ENCODE measurements around the gene TC2N. TPM values are rescaled to one million over a fixed set of nuclear protein-coding genes. Genes with fewer than 3 reads are reported as not detected.
A peak's percentile ranks its signal among the peaks of the same experiment; 100 is the strongest.

TC2N gene
- total and polyA plus RNA-seq, 2 donors (not counting 3 experiments of a cell fraction or from before 2014, with no cell fraction given): 0.40 TPM; not detected in 1

GRCh38 chr14:91744068-91744480 is 123.3 kb downstream of the TC2N start:
- BruUV-seq (replicated peaks): no TSS peak
- H3K79me2 ChIP-seq (ENCODE audit: control insufficient read depth, insufficient read depth, low read length): no peaks in the 10 kb centered on the region
- peak overlapping the region; percentile 53 for H2AFZ ChIP-seq (ENCODE audit: low read depth, low read length)
- H3K27me3 ChIP-seq (ENCODE audit: control insufficient read depth in 2 of 2, insufficient read depth in 2 of 2, low read length in 2 of 2): no peaks in the 10 kb centered on the region
- no peak overlapping the region for H3K9ac ChIP-seq (replicated peaks; ENCODE audit: extremely low read depth, insufficient read depth, low read length)
- FAIRE-seq (no peak), DNase-seq (ENCODE audit: low read depth, low spot score) (peak; percentile 37)
- no peaks in the 10 kb centered on the region for H3K36me3 ChIP-seq (ENCODE audit: control insufficient read depth in 2 of 2, extremely low read depth in 1 of 2, insufficient read depth in 2 of 2, low read length in 2 of 2)
- H3K9me3 ChIP-seq (replicated peaks; ENCODE audit: control insufficient read depth, insufficient read depth, low read length): no peaks in the 10 kb centered on the region
- dilution Hi-C loops (cut with MboI; ENCODE audit: extremely low pct_ligation_motif_present, low sequenced_read_pairs) (no loop called here), intact Hi-C loops (cut with micrococcal nuclease) (no loop called here)
- peaks cover 9% of the 10 kb centered on the region for H3K4me1 ChIP-seq (ENCODE audit: control insufficient read depth, extremely low read depth, insufficient read depth, low read length)
- H3K4me2 ChIP-seq (ENCODE audit: insufficient read depth, low read length): no peak overlapping the region
- H3K27ac ChIP-seq (ENCODE audit: insufficient read depth, low read depth, low read length): no peak overlapping the region
- no peaks in the 10 kb centered on the region for H3K9me1 ChIP-seq (replicated peaks; ENCODE audit: control insufficient read depth, extremely low read depth, insufficient read depth, low read length)
- TF ChIP-seq CTCF (IDR thresholded peaks at IDR 0.05; ENCODE audit: extremely low read depth in 1 of 2, insufficient read depth in 1 of 2, low read depth in 1 of 2, low read length in 2 of 2) (no peak), EZH2 (IDR thresholded peaks at IDR 0.05; ENCODE audit: borderline replicate concordance, low read depth, low read length, severe bottlenecking) (no peak), FOS (IDR thresholded peaks at IDR 0.05; ENCODE audit: borderline replicate concordance, insufficient read depth, low read length) (peak; percentile 60), POLR2A (IDR thresholded peaks at IDR 0.05; ENCODE audit: low read depth, low read length) (no peak), GATA2 (IDR thresholded peaks at IDR 0.05; ENCODE audit: insufficient read depth, insufficient read length, low read depth, low read length) (peak; percentile 78), JUN (IDR thresholded peaks at IDR 0.05; ENCODE audit: borderline replicate concordance, insufficient read depth, insufficient read length, low read depth) (peak; percentile 10), MAX (IDR thresholded peaks at IDR 0.05; ENCODE audit: insufficient read depth, insufficient read length) (no peak), MYC (IDR thresholded peaks at IDR 0.05; ENCODE audit: low read depth, low read length) (no peak), POLR2AphosphoS5 (IDR thresholded peaks at IDR 0.05; ENCODE audit: insufficient read depth, low read depth, low read length) (peak; percentile 19)
- no peaks in the 10 kb centered on the region for H4K20me1 ChIP-seq (replicated peaks; ENCODE audit: control insufficient read depth, extremely low read depth, insufficient read depth, low read length)
- no peak overlapping the region for H3K4me3 ChIP-seq (replicated peaks in 1 of 3; ENCODE audit: insufficient read depth in 1 of 3, low read depth in 1 of 3, low read length in 3 of 3)
- POLR2A ChIA-PET: no interaction called here
- CTCF ChIA-PET: no interaction called here

Data from endothelial cell of umbilical vein (primary cell).